ENCODE measurements around the gene CDC20.

DNA sequence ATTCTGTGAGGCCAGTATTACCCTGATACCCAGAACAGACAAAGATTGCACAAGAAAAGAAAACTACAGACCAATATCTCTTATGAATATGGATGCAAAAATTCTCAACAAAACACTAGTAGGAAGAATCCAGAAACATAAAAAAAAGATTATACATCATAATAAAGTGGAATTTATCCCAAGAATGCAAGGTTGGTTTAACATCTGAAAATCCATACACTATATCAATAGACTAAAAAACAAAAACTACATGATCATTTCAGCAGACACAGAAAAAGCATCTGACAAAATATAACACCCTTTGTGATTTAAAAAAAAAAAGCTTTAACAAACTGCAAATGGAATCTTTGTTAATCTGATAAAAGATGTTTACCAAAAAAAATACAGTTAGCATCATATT is 33.4 kb upstream of the CDC20 start:
- no peak for TF ChIP-seq CTCF (IDR thresholded peaks at IDR 0.05)
- no peak for TF ChIP-seq SIN3A (IDR thresholded peaks at IDR 0.05; ENCODE audit: borderline replicate concordance, insufficient read depth, low read depth, low read length)

Measured in Panc1 (cell line).